Skin epidermis (tissue), 12 donors: ENCODE measurements around the gene ACSM3.

Experiments used
- H3K27ac ChIP-seq, 21 experiments: fragments of 200-600 bp; sonication (generic) in 11 of 21; one replicate each; pipeline ENCODE4 v1.5.0; 2020; ENCODE audit warnings: mild to moderate bottlenecking in 3 of 21, inconsistent platforms in 2 of 21, moderate library complexity in 2 of 21
- H3K4me3 ChIP-seq, 7 experiments: fragments of 200-600 bp; sonication (generic) in 2 of 7; one replicate each; pipeline ENCODE4 v1.5.0; 2020; ENCODE audit warnings: inconsistent platforms in 2 of 7, mild to moderate bottlenecking in 2 of 7, moderate library complexity in 1 of 7

ACSM3 gene

GRCh38 chr16:20844054-20844453, 80.2 kb downstream of the ACSM3 start:
- peak overlapping the region in 1 of 21 experiments; percentile 39 for H3K27ac ChIP-seq
- H3K4me3 ChIP-seq: no peak overlapping the region

GRCh38 chr16:20844588-20844987, 80.8 kb downstream of the ACSM3 start:
- peak overlapping the region in 1 of 21 experiments; percentile 39 for H3K27ac ChIP-seq
- H3K4me3 ChIP-seq: no peak overlapping the region

GRCh38 chr16:20846030-20846429, 82.2 kb downstream of the ACSM3 start:
- H3K4me3 ChIP-seq: no peak overlapping the region
- H3K27ac ChIP-seq: peak overlapping the region in 1 of 21 experiments; percentile 7

GRCh38 chr16:20846551-20846950, 82.7 kb downstream of the ACSM3 start:
- Histone ChIP-seq H3K4me3 (no peak overlapping the region), H3K27ac (no peak overlapping the region)
